DMS153 (cell line): ENCODE data around the gene MTERF2.

Source experiments
- DNase-seq: peaks from one replicate; lab custom pipeline; 2025; lab: John Stamatoyannopoulos, UW

Gene MTERF2

DNA sequence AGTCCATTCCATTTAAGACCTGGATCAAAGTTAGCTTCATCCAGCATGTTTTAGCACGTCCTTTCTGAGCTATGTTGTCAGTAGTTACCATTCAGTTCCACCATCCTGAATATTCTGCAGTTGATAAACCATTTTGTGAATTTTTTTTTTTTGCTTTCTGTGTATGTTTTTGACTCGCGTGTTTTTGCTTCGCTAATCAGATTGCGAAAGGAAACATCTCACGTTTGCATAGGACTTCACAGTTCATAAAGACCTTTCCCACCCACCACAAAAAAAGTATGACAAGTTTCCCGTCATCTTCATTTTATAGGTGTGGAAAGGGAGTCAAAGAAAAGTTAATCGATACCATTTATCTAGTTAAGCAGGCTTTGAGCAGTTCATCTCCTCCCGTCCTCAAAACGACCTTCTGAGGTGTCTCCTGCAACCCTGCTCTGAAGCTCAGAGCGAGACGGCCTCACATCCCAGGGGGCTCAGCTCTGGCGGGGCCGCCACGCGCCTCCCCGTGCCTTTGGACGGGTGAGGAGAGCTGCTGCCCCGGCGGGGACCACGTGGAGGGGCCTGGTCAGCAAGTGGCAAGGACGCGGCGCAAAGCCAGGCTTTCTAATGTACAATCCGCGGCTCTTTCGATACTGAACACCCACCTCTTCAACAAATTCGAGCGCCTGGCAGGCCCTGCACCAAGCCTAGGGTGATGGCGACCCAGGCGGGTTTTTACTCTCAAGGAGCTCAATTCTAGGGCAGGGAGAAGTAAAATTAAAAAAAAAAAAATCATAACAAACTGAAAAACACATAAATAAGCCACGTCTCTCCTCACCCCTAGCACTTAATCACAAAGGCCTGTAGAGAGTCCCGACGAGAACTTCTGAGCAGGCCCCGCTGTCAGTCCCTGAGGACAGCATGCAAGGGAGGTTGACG lies 32.2 kb downstream of the MTERF2 start:
- peak; percentile 1 for DNase-seq

DNA sequence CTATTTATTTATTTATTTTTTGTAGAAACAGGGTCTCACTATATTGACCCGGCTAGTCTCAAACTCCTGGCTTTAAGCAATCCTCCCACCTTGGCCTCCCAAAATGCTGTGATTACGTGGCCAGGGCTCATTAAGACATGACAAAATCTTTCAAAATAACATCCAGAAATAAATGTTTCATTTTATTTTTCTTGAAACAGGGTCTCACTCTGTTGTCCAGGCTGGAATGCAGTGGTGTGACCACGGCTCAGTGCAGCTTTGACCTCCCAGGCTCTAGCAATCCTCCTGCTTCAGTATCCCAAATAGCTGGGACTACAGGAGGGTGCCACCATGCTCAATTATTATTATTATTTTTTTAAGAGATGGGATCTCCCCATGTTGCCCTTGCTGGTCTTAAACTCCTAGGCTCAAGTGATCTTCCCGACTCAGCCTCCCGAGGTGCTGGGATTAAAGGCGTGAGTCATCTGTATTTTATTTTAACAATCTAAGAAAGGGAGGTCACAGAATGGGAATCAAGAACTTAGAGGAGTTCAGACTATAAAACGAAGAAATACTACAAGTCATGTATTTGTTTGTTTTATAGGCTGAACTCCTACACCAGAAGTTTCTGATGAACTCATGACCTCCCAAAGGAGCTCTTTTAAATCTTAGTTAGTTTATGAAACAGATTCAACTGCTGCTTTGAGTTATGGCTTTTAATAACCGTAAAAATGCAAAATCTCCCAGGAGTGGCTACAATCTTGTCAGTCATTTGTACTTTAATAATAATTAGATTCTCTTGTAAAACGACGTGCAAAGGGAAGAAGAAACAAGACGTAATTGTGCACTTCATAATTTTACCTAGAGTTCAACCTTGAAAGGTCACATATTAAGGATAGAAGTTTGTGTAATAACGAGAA lies 33.3 kb downstream of the MTERF2 start:
- DNase-seq, result no peak

DNA sequence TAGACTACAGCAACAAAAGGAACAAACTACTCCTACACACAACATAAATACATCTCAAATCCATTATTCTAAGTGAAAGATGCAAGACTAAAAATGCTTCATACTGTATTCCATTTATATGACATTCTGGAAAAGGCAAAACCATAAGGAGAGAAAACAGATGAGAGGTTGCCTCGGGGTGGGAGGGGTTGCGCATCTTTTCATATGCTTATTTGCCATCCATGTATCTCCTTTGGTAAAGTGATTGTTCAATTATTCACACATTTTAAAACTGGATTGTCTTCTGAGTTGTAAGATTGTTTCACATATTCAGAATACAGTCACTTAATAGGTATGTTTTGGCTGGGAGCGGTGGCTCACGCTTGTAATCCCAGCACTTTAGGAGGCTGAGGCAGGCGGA lies 36.4 kb downstream of the MTERF2 start:
- no peak for DNase-seq

DNA sequence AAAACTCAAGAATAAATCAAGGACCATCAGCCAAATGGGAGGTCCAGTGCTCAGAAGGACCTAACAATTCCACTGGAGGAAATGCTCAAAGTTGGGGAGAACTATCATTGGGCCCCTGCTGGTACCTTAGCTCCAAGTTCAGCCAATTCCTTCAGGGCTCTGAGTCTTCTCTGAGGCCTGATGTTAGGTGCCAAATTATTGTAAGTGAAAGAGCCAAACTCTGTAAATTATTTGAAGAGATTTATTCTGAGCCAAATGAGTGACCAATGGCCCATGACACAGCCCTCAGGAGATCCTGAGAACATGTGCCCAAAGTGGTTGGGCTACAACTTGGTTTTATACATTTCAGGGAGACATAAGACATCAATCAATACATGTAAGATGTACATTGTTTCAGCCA lies 39.5 kb downstream of the MTERF2 start:
- no peak for DNase-seq

- DNase-seq, result no peak
These were observed 41.6 kb downstream of the MTERF2 start for GRCh38 chr12:106945261-106945851.

- DNase-seq, result no peak
These were observed 44.2 kb downstream of the MTERF2 start for GRCh38 chr12:106942775-106943174.

- no peak for DNase-seq
These were observed 45.3 kb downstream of the MTERF2 start for GRCh38 chr12:106941481-106942156.

GRCh38 chr12:106934277-106934676 lies 52.7 kb downstream of the MTERF2 start:
- DNase-seq, result no peak
